HEK293T (cell line): ENCODE measurements around the gene LGALS7.

Source experiments
- ARNT ChIP-seq: fragments of 450-650 bp; IDR thresholded peaks from 2 replicates; pipeline ENCODE4 v1.6.1; 2017; ENCODE audit warnings: mild to moderate bottlenecking
- BHLHE40 ChIP-seq: fragments of 450-650 bp; IDR thresholded peaks from 2 replicates; pipeline ENCODE4 v1.6.1; 2016; ENCODE audit warnings: mild to moderate bottlenecking, moderate library complexity, borderline replicate concordance
- FOXA1 ChIP-seq: fragments of 450-650 bp; IDR thresholded peaks from 2 replicates; pipeline ENCODE4 v1.6.1; 2016; ENCODE audit warnings: mild to moderate bottlenecking
- FOXK2 ChIP-seq: fragments of 450-650 bp; IDR thresholded peaks from 2 replicates; pipeline ENCODE4 v1.6.1; 2016; ENCODE audit warnings: mild to moderate bottlenecking
- FOXM1 ChIP-seq: fragments of 450-650 bp; IDR thresholded peaks from 2 replicates; pipeline ENCODE4 v1.6.1; 2017; ENCODE audit warnings: mild to moderate bottlenecking, borderline replicate concordance
- HDGF ChIP-seq: fragments of 450-650 bp; IDR thresholded peaks from 2 replicates; pipeline ENCODE4 v1.6.1; 2017; ENCODE audit warnings: antibody characterized with exemption, borderline replicate concordance
- TARDBP ChIP-seq: fragments of 450-650 bp; IDR thresholded peaks from 2 replicates; pipeline ENCODE4 v1.6.1; 2016
- ZNF384 ChIP-seq: fragments of 450-650 bp; IDR thresholded peaks from 2 replicates; pipeline ENCODE4 v1.6.1; 2016

DNA sequence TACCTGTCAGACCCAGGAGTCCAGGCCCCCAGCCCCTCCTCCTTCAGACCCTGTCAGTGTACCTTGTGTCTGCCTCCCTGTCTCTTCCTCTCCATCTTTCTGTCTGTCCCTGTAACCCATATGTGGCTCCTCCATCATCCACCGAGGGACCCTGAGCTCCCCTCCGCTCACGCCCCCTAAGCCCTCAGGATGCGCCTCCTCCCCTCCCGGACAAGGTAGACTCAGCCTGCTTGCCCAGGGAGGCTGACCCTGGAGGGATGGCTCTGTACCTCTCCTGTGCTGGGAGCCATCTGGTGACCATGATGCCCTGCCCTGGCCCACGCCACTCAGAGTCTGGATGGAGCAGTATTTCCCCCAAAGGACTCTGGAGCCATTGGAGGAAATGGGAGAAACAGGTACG lies 28.0 kb downstream of the LGALS7 start:
- TF ChIP-seq TARDBP = no peak
- TF ChIP-seq HDGF = no peak
- no peak for TF ChIP-seq BHLHE40
- TF ChIP-seq FOXA1 = no peak
- TF ChIP-seq FOXK2 = no peak
- TF ChIP-seq ZNF384 = no peak
- no peak for TF ChIP-seq ARNT
- TF ChIP-seq FOXM1 = no peak
